NOMO-1 treated with DMSO at 0.1 percent for 48 hours (cell line): Measurements from ENCODE around the gene CUBN.
"Not testable (repeated sequence)": the region's sequence is repeated elsewhere in the genome, so short reads cannot be mapped to it uniquely, and the experiment has no call there.

Experiments
- DNase-seq: peaks from one replicate; lab custom pipeline; 2025; ENCODE audit not compliant: unreplicated experiment; lab: John Stamatoyannopoulos, UW

The CUBN gene

DNA sequence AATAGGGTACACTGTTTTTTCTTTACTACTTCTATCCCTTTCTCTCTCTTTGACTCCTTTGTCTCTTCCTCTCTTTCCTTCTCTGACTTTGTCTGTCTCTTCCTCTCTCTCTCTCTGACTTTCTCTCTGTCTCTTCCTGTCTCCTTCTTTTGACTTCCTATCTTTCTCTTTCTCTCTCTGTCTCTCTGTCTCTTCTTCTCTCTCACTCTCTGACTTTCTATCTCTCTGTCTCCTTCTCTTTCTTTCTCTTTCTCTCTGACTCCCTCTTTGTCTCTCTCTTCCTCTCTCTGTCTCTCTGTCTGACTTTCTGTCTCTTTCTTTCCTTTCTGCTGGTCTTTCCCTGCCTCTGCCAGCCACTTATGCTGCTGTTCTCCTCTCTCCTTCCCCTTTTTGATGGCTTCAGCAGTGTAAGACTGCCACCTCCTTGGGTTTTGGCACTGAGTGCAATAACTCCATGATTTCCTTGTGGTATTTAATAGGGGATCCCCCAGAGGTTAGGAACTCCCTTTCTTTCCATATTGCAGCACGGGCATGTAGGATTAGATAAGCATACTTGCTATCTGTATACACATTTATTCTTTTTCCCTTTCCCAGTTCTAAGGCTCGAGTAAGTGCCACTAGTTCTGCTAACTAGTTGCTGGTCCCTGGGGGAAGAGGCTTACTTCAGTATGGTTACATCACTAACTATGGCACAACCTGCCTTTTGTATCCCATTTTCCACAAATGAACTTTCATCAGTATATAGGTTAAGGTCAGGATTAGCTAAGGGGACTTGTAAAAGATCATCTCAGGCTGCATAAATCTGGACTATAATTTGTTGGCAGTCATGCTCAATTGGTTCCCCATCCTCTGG is 116.3 kb downstream of the CUBN start:
- DNase-seq: not testable (repeated sequence)

GRCh38 chr10:17012731-17013130 is 116.9 kb downstream of the CUBN start:
- DNase-seq: not testable (repeated sequence)

DNA sequence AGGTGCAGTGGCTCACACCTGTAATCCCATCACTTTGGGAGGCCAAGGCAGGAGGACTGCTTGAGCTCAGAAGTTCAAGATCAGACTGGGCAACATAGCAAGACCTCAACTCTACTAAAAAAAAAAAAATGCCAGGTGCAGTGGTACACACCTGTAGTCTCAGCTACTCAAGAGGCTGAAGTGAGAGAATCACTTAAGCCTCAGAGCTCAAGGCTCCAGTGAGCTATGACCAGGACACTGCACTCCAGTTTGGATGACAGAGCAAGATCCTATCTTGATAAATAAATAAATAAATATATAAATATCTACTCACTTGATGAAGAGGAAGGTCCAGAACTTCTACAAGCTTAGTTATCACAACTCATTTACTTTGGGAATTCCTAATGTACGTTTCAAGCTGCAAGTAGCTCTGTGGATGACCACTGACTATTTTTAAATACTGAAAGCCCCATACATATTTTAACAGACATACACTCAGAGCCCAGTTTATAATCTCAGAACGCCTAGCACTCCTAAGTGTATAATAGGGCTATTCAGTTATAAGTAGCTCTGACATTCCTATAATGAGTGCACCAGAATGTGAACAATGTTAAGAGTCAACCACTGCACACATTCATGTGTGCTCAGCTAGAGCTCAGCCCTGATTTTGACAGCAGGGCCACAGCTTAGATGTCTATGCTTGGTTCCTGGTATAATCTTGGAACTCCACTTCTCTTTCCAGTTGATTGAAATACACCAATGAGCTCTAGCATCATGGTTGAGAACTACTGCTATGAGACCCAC is 119.1 kb downstream of the CUBN start:
- no peak for DNase-seq

DNA sequence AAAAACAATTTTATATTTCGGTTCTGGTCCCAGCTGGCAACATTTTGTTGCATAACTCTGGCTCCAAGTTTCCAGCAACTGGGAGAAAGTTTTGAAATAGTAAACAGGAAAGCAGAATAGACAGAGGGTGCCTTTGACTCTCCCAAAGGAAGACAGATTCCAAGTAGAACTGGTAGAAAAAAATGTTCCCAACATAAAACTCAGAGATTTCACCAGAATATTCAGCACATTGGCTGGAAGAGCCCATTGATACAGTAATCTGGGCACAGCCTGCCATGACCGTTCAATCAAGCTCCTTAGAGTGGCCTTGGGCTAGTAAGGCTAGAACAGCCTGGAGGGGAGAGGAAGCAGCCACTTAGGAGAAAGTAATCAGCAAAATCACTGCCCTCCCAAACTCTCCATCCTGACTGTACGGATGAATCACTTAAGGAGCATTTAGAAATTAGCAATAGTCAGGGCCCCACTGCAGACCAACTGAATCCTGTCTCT is 120.4 kb downstream of the CUBN start:
- DNase-seq: no peak

DNA sequence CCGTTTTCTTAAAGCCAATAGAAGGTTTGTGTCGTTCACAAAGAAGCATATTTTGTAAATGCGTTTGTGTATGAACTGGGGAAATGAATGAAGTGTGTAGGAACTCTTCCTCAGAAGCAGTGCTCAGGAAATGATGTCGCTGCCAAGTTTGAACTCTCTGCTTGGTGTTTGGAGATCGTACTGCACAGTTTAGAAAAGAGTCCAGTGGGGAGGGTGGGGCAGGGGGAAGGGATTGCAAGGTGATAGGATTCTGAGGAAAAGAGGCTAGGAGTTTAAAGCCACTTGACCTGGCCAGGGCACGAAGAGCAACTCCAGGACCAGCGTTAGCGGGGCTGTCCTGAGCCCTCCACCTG is 122.2 kb downstream of the CUBN start:
- no peak for DNase-seq

- no peak for DNase-seq
Measured at GRCh38 chr10:17006631-17007417, 122.8 kb downstream of the CUBN start.

GRCh38 chr10:17005621-17006566 is 123.7 kb downstream of the CUBN start:
- no peak for DNase-seq

GRCh38 chr10:17004801-17005380 is 124.7 kb downstream of the CUBN start:
- no peak for DNase-seq

- DNase-seq: no peak
Measured at GRCh38 chr10:17003651-17004286, 125.8 kb downstream of the CUBN start.

GRCh38 chr10:17003151-17003550 is 126.5 kb downstream of the CUBN start:
- DNase-seq: peak; percentile 67

DNA sequence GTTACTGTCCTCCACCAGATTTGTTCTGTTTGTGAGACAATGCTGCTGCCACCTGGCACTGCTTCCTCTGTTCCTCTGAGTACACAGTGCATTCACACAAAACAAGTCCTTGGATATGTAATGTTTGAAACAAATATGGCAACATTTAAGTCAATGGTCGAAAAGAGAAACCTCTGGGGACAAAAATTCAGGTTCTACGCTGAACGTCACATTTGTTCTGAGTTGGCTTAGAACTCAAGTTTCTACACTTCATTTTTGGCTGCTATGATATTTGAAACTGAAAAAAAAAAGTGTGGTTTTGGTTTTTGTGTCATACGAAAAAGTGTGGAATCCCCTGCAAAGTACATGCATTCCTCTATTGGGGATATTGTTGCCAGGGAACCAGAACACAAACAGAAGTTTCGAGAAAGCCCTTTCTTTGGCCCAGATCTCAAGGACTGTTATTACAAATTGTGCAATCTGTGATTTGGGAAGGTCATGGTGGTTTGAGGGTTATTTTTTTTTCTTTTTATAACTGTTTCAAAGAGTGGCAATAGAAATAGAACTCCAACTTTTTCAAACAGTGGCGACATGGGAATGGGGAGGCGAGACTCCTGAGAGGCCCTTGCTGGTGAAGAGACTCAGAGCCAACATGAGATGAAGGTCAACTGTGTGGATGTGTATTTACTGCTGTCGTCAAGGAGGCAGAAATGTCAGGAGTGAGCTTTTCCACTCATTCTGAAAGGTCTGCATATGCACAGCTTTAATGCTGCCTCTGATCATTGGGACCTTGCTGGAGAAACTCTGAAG is 127.5 kb downstream of the CUBN start:
- DNase-seq: no peak

GRCh38 chr10:17001297-17001744 is 128.3 kb downstream of the CUBN start:
- DNase-seq: no peak

GRCh38 chr10:16999665-17000451 is 129.8 kb downstream of the CUBN start:
- DNase-seq: no peak

- no peak for DNase-seq
Measured at GRCh38 chr10:16996530-16996964, 133.1 kb downstream of the CUBN start.

- no peak for DNase-seq
Measured at GRCh38 chr10:16995867-16996529, 133.6 kb downstream of the CUBN start.

DNA sequence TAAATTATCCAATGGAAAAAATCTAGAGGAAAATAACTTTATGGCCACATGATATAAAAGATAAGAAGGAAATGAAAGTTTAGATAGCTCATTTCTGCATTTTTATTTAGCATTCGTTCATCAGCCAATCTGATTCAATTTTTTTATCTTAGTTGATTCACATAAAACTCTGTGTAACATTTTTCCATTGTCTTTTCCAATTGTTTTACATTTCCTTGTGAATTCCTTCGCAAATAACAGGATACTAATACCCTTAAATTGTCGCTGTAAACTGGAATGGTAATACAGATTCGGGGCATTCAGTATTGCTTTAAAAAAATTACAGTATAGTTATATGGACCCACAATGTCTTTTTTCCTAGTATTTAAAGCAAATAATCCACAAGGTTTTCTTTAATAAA is 136.4 kb downstream of the CUBN start:
- no peak for DNase-seq

GRCh38 chr10:16992611-16993119 is 136.9 kb downstream of the CUBN start:
- no peak for DNase-seq
